Prostate gland (tissue), 2 donors: Measurements from ENCODE around the gene RHBDL1. TPM values are rescaled to one million over a fixed set of nuclear protein-coding genes. Genes with fewer than 3 reads are reported as not detected.
A peak's percentile ranks its signal among the peaks of the same experiment; 100 is the strongest.

Experiments used
- DNase-seq: peaks from one replicate; pipeline ENCODE4 v3.0.0-alpha.2; 2019; ENCODE audit warnings: low spot score
- H3K27ac ChIP-seq, 2 donors: fragments of 200-600 bp; sonication (generic); 2 replicates each; pipeline ENCODE4 v1.5.1; 2017 to 2019
- H3K27me3 ChIP-seq: fragments of 200-600 bp; sonication (generic); replicated peaks from 2 replicates; pipeline ENCODE4 v1.5.1; 2019; ENCODE audit not compliant: insufficient read depth
- H3K36me3 ChIP-seq, 2 donors: fragments of 200-600 bp; sonication (generic); 1 replicate in 1 of 2; 2 replicates in 1 of 2; pipeline versions ENCODE4 v1.5.1 to v1.8.1; 2017 to 2019
- H3K4me1 ChIP-seq: fragments of 200-600 bp; sonication (generic); replicated peaks from 2 replicates; pipeline ENCODE4 v1.5.1; 2019
- H3K4me3 ChIP-seq, 2 donors: fragments of 200-600 bp; sonication (generic); 2 replicates each; pipeline ENCODE4 v1.5.1; 2017 to 2019
- H3K9me3 ChIP-seq: fragments of 200-600 bp; sonication (generic); 2 replicates; pipeline ENCODE4 v1.5.1; 2017
- POLR2A ChIP-seq: fragments of 450-650 bp; IDR thresholded peaks from one replicate; pipeline ENCODE4 v1.6.1; 2016; ENCODE audit warnings: antibody characterized with exemption, mild to moderate bottlenecking
- POLR2AphosphoS5 ChIP-seq: sonication (generic); formaldehyde crosslinking; IDR thresholded peaks from one replicate; pipeline ENCODE4 v1.6.1; 2017; ENCODE audit warnings: antibody characterized with exemption
- WGBS: methylation state at CpG from one replicate; pipeline ENCODE4 v1.1.5; 2018; 5-methylcytosine and 5-hydroxymethylcytosine counted together
- intact Hi-C: fragments of 100-400 bp; cut with DNase I; formaldehyde crosslinking; loops from one replicate; pipeline ENCODE4 v1.14.2; 2022
- total RNA-seq, 2 donors: library from RNA; depleted of rRNA; stranded (reverse); fragments of >200 nt; gene quantifications; one replicate each; pipeline ENCODE4 v1.1.0, GENCODE V29; 2016
- TF ChIP-seq, protein P1 (sequence below), 4 experiments: fragments of 200-600 bp in 2 of 4; fragments of 450-650 bp in 2 of 4; sonication (generic) in 2 of 4; IDR thresholded peaks; 1 replicate in 3 of 4; 2 replicates in 1 of 4; pipeline ENCODE4 v1.5.1; 2016 to 2019; ENCODE audit warnings: antibody characterized with exemption in 4 of 4, mild to moderate bottlenecking in 2 of 4, moderate library complexity in 2 of 4

The RHBDL1 gene
- total RNA-seq, 2 donors from 2014 or later, result 4.5 to 4.9 TPM

DNA sequence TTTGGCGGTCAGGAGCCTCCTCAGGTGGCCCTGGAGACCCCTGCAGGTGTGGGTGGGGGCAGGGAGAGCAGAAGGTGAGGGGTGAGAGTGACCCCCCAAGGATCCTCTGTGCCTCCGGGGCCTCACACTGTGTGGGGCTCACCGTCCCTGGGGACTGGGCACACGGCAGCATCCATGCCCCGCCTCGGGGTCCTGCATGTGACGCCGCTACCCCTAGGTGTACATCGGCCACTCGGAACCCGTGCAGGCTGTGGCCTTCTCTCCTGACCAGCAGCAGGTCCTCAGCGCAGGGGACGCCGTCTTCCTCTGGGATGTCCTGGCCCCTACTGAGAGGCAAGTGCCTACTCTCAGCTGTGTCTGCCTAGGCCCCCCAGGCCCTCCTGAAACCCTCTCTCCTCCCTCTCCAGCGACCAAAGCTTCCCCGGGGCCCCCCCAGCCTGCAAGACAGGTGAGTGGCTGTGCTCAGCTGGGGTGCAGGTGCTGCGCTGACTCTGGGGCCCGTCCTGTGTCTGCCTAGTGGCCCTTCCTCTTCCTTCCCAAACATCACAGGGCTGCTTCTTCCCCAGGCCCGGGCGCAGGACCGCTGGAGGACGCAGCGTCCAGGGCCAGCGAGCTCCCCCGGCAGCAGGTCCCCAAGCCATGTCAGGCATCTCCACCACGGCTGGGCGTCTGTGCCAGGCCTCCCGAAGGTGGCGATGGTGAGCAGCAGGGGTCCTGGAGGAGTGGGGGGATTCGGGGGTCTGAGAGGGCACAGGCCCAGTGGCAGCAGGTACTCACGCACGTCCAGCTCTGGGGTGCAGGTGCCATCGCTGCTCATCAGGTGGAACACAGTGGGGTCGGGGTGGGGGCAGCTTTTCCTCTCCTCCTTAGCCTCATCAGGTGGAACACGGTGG is 16.5 kb upstream of the RHBDL1 start:
- H3K9me3 ChIP-seq, result no peaks in the 10 kb centered on the region
- peaks cover 3% of the 10 kb centered on the region for H3K4me1 ChIP-seq
- H3K27me3 ChIP-seq, result no peaks in the 10 kb centered on the region
- intact Hi-C loops, result no loop called here
- no peak for DNase-seq
- no peak for TF ChIP-seq POLR2A
- no peak for TF ChIP-seq POLR2AphosphoS5
- TF ChIP-seq, protein P1, sequence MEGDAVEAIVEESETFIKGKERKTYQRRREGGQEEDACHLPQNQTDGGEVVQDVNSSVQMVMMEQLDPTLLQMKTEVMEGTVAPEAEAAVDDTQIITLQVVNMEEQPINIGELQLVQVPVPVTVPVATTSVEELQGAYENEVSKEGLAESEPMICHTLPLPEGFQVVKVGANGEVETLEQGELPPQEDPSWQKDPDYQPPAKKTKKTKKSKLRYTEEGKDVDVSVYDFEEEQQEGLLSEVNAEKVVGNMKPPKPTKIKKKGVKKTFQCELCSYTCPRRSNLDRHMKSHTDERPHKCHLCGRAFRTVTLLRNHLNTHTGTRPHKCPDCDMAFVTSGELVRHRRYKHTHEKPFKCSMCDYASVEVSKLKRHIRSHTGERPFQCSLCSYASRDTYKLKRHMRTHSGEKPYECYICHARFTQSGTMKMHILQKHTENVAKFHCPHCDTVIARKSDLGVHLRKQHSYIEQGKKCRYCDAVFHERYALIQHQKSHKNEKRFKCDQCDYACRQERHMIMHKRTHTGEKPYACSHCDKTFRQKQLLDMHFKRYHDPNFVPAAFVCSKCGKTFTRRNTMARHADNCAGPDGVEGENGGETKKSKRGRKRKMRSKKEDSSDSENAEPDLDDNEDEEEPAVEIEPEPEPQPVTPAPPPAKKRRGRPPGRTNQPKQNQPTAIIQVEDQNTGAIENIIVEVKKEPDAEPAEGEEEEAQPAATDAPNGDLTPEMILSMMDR (IDR thresholded peaks at IDR 0.05), result no peak
- H3K27ac ChIP-seq, result no peak overlapping the region
- 88% methylated on average over 25 of the region's 35 CpGs for WGBS
- no peak overlapping the region for H3K4me3 ChIP-seq
- no peaks in the 10 kb centered on the region for H3K36me3 ChIP-seq

DNA sequence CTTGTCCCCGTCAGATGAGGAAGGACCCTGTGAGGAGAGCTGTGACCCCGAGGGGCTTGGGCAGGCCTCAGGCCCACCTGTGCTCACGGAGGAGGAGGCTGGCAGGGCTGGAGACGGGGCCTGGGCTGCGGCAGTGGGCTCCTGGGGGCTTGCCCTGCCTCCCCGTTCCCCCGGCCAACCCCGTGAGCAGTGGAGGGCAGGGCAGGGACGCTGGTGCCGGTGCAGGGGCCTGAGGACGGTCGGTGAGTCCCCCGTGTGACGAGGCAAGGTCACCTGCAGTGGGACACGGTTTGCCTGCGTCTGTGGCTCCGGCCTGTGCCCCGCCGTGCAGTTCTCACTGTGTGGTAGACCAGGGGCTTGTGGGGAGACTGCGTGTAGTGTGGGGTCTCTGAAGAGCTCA is 15.9 kb upstream of the RHBDL1 start:
- intact Hi-C loops, result no loop called here
- WGBS, result 92% methylated on average over 20 of the region's 20 CpGs
- Histone ChIP-seq H3K9me3 (no peaks in the 10 kb centered on the region), H3K36me3 (no peaks in the 10 kb centered on the region), H3K4me3 (no peak overlapping the region), H3K4me1 (peaks cover 3% of the 10 kb centered on the region), H3K27me3 (no peaks in the 10 kb centered on the region), H3K27ac (no peak overlapping the region)
- no peak for DNase-seq
- TF ChIP-seq, protein P1 (IDR thresholded peaks at IDR 0.05), result no peak
- no peak for TF ChIP-seq POLR2A

DNA sequence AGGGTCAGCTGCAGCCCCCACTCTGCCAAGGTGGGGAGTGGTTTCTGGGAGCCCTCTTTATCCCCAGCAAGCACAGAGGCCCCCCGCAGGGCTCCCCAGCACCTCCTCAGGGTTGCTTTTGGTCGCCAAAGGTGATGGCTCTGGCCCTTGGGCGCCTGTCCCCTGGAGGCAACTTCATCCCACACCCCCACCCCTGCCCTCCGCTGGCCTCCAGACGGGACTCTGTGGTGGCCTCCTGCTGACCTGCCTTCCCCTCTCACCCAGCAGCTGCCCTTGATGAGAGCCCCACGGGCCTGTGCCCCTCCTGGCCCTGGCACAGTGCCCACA is 15.4 kb upstream of the RHBDL1 start:
- Histone ChIP-seq H3K4me1 (peaks cover 3% of the 10 kb centered on the region), H3K27ac (peak overlapping the region in 1 of 2 donors; percentile 3), H3K27me3 (no peaks in the 10 kb centered on the region), H3K36me3 (no peaks in the 10 kb centered on the region), H3K9me3 (no peaks in the 10 kb centered on the region), H3K4me3 (no peak overlapping the region)
- no peak for DNase-seq
- intact Hi-C loops, result no loop called here
- TF ChIP-seq POLR2AphosphoS5 (no peak), POLR2A (no peak)
- TF ChIP-seq, protein P1 (IDR thresholded peaks at IDR 0.05), result no peak
- 59% methylated on average over 6 of the region's 6 CpGs for WGBS

DNA sequence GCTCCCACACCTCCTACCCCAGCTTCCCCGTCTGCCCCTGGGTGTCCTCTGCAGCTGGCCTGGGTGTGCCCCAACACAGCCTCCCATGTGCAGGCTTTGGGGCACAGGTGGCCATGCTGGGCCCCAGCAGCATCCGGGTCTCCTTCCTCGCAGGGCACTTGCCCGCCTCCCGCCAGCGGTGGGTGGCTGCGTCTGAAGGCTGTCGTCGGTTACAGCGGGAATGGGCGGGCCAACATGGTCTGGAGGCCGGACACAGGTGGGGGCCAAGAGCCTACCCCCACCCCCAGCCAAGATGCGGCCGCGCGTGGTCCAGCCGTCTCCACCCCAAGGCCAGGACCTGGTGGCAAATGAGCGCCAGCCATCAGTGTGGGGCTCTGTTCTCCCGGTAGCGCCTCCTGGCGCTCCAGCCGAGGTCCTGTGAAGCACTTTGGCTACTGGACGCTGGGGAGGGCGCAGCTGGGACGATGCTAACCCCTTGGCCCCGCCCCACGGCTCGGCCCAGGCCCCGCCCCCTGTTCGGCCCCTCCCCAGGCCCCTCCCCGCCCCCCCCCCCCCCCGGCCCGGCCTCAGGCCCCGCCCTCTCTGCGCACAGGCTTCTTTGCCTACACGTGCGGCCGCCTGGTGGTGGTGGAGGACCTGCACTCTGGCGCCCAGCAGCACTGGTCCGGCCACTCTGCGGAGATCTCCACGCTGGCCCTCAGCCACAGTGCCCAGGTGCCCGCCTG is 14.8 kb upstream of the RHBDL1 start:
- WGBS, result 49% methylated on average over 27 of the region's 43 CpGs
- DNase-seq, result peak; percentile 86
- Histone ChIP-seq H3K9me3 (no peaks in the 10 kb centered on the region), H3K27me3 (no peaks in the 10 kb centered on the region), H3K4me3 (no peak overlapping the region), H3K27ac (peak overlapping the region; percentile 53 to 61), H3K36me3 (no peaks in the 10 kb centered on the region), H3K4me1 (peaks cover 3% of the 10 kb centered on the region)
- TF ChIP-seq, protein P1 (IDR thresholded peaks at IDR 0.05), result peak; percentile 24 to 76 (median 56)
- peak; percentile 62 for TF ChIP-seq POLR2AphosphoS5
- peak; percentile 8 for TF ChIP-seq POLR2A
- intact Hi-C loops, result no loop called here
